Activated CD4-positive, alpha-beta memory T cell treated with anti-CD3 and anti-CD28 coated beads, Interleukin-2, amount 10 ng/mL, durations not matched to agents 7 days and 5 days (primary cell): ENCODE results near the gene PLVAP. TPM values are rescaled to one million over a fixed set of nuclear protein-coding genes. Genes with fewer than 3 reads are reported as not detected.

Experiments
- CTCF ChIA-PET: fragments of 350-600 bp; sonication (Branson Sonifier 250); formaldehyde crosslinking; loops from one replicate; lab custom pipeline; 2021; ENCODE audit warnings: antibody characterized with exemption, inconsistent platforms; lab: Charles Lee
- POLR2A ChIA-PET: fragments of 350-600 bp; sonication (Branson Sonifier 250); formaldehyde crosslinking; loops from one replicate; lab custom pipeline; 2021; ENCODE audit warnings: antibody characterized with exemption; lab: Charles Lee
- DNase-seq: peaks from one replicate; pipeline ENCODE4 v3.0.0-alpha.2; 2020
- H3K27ac Mint-ChIP-seq: one replicate; pipeline ENCODE4 v1.8.0; 2021; ENCODE audit warnings: mild to moderate bottlenecking, mixed read lengths
- H3K27me3 Mint-ChIP-seq: one replicate; pipeline ENCODE4 v1.8.0; 2021; ENCODE audit warnings: mixed read lengths
- H3K36me3 Mint-ChIP-seq: one replicate; pipeline ENCODE4 v1.8.0; 2021; ENCODE audit warnings: low read depth, mixed read lengths
- H3K4me1 Mint-ChIP-seq: one replicate; pipeline ENCODE4 v1.8.0; 2021; ENCODE audit warnings: mixed read lengths
- H3K4me3 Mint-ChIP-seq: one replicate; pipeline ENCODE4 v1.8.0; 2021; ENCODE audit warnings: mild to moderate bottlenecking, mixed read lengths
- H3K9me3 Mint-ChIP-seq: one replicate; pipeline ENCODE4 v1.8.0; 2021; ENCODE audit warnings: mixed read lengths
- total RNA-seq, 2 experiments: library from RNA; stranded (reverse); gene quantifications; one replicate each; pipeline ENCODE4 v1.2.3, GENCODE V29; 2021

The PLVAP gene
- total RNA-seq, 2 experiments from 2014 or later: not detected

DNA sequence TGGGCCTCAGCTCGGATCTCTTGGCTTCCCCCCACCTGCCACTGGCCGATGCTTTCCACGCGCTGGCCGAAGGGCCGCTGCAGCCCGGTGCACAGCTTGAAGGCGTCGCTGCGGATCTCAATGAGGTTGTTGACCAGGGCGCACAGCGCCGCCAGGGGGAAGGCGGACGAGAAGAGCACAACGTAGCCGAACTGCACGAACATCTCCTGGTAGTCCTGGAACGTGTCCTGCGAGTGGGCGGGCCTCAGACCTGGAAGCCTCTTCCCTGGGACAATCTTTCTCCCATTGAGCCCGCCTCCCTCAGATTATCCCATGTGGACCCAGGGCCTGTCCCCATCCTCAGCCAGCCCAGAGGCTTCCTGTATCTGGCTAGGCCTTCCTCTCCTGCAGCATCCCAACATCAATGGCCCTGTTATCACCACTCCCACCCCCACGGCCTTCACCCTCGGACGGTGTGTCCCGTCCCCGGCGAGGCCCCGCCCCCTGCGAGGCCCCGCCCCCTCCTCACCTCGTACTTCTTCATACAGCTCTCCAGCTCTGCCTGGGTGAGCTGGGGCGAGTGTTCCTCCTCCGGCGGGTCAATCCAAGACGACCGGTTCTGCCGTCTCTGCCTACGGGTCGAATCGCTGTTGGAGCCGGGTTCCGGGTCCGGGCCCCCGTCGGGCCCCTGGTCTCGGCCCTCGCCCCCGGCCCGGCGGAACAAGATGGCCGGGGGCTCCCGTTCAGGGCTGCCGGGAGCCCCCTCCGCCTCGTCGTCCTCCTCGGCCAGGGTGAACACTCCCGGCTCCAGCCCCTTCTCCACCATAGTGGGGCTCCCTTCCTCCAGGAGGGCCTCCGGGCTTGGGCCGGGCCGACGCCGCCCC lies 49.3 kb downstream of the PLVAP start:
- ChIA-PET POLR2A (interaction anchor here (1.0 to 1.8 kb wide), 3 partner anchors 9 to 19 kb away, joined by 5 read pairs; partner anchors contain the start of gene DDA1), CTCF (interaction anchor here (0.6 kb wide), 1 partner anchor 16 kb away, joined by 3 read pairs; no protein-coding TSS in a partner anchor)
- no peaks in the 10 kb centered on the region for H3K9me3 Mint-ChIP-seq
- peaks cover 23% of the 10 kb centered on the region for H3K4me1 Mint-ChIP-seq
- H3K27ac Mint-ChIP-seq: no peak overlapping the region
- H3K27me3 Mint-ChIP-seq: peaks cover 15% of the 10 kb centered on the region
- H3K4me3 Mint-ChIP-seq: peak overlapping the region; percentile 32
- peak; percentile 55 for DNase-seq
- H3K36me3 Mint-ChIP-seq: peaks cover 15% of the 10 kb centered on the region

DNA sequence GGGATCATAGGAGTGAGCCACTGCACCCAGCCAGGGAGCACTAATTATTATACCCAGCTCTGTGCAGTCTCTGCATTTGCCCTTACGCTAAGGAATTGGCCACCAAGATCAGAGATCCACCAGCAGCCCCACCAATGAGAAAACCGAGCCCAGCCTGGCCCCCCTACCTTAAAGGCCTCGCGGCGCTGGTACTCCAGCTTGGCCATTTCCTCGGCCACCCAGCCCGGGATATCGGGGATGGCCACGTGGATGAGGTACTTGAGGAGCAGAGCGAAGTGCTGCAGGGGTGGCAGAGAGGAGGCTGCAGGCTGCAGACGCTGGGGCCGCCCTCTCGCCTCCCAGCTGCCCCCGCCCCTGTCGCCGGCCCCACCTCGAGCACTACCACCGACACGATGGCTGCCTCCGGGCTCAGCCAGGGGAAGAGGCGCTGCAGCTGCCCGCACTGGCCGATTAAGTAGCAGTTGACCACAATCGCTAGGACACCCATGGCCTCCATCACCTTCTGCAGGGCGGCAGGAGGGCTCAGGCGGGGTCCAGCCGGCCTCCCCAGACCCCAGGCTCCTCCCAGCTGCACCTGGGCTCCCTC lies 50.0 kb downstream of the PLVAP start:
- Mint-ChIP-seq H3K27me3 (peaks cover 15% of the 10 kb centered on the region), H3K4me1 (peaks cover 17% of the 10 kb centered on the region), H3K9me3 (no peaks in the 10 kb centered on the region), H3K4me3 (no peak overlapping the region), H3K36me3 (peaks cover 15% of the 10 kb centered on the region), H3K27ac (no peak overlapping the region)
- no peak for DNase-seq
- ChIA-PET POLR2A (interaction anchor here (1.4 to 1.5 kb wide), 3 partner anchors 8 to 17 kb away, joined by 3 to 5 read pairs (median 3); no protein-coding TSS in a partner anchor), CTCF (no interaction called here)

DNA sequence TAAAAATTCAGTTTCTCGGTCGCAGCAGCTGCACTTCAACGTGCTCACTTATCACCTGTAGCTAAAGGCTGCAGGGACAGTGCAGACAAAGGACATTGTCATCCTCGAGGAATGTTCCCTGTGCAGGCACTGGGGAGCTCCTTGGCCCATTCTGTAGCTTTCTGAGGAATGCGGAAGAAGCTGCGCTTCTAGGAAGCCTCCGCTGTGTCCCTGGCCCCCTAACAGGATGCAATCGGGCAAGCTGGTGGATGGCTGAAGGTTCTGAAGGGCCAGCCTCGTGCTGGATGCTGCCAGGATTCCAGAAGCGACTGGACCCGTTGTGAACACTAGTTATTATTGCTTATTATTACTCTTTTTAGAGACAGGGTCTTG lies 50.6 kb downstream of the PLVAP start:
- CTCF ChIA-PET: no interaction called here
- POLR2A ChIA-PET: interaction anchor here (1.4 to 1.5 kb wide), 2 partner anchors 9 to 16 kb away, joined by 3 read pairs; no protein-coding TSS in a partner anchor
- no peak overlapping the region for H3K27ac Mint-ChIP-seq
- no peaks in the 10 kb centered on the region for H3K9me3 Mint-ChIP-seq
- peaks cover 15% of the 10 kb centered on the region for H3K27me3 Mint-ChIP-seq
- peaks cover 15% of the 10 kb centered on the region for H3K36me3 Mint-ChIP-seq
- DNase-seq: no peak
- no peak overlapping the region for H3K4me3 Mint-ChIP-seq
- H3K4me1 Mint-ChIP-seq: peaks cover 17% of the 10 kb centered on the region

DNA sequence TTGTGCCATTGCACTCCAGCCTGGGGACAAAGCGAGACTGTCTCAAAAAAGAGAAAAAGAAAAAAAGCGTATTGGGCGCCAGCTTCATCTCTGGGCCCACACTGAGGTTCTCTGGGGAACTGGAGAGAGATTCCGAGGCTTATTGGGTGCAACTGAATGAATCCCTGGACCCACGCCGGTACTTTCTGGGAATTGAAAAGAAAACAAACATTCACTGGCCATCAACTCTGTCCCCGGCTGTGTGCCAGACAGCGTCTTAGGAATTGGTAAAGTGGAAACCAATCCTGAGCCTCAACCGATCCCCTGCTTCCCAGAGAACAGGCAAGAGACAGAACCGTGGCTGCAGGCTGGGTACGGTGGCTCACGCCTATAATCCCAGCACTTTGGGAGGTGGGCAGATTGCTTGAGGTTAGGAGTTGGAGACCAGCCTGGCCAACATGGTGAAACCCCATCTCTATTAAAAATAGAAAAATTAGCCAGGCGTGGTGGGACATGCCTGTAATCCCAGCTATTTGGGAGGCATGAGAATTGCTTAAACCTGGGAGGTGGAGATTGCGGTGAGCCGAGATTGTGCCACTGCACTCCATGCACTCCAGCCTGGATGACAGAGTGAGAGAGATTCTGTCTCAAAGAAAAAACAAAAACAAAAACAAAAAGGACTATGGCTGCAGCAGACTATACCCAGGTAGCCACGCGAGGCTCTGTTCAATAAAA lies 51.1 kb downstream of the PLVAP start:
- H3K4me1 Mint-ChIP-seq: peaks cover 17% of the 10 kb centered on the region
- no peak overlapping the region for H3K4me3 Mint-ChIP-seq
- no peak overlapping the region for H3K27ac Mint-ChIP-seq
- H3K9me3 Mint-ChIP-seq: no peaks in the 10 kb centered on the region
- H3K36me3 Mint-ChIP-seq: peaks cover 16% of the 10 kb centered on the region
- peaks cover 15% of the 10 kb centered on the region for H3K27me3 Mint-ChIP-seq
- DNase-seq: no peak
- ChIA-PET CTCF (no interaction called here), POLR2A (interaction anchor here (1.4 to 2.2 kb wide), 3 partner anchors 8 to 17 kb away, joined by 3 to 10 read pairs (median 3); partner anchors contain the start of gene DDA1)

DNA sequence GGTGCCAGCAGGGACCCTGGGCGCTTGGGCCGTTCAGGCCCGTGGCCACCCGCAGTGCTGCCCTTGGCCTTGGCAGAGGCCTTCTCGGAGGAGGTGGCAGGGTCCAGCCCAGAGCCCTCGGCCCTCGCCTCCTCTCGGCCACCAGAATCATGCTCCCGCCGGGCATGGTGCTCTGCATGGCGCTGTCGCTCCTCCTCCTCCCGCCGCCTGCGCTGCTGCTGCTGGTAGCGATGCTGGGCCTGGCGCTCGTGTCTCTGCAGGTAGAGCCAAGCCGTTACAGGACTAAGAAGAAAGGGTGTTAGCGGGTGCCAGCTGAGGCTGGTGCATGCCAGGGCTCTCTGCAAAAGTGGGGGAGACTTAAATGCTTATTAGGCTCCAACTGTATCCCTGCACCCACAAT lies 52.0 kb downstream of the PLVAP start:
- DNase-seq: no peak
- ChIA-PET CTCF (no interaction called here), POLR2A (interaction anchor here (1.3 to 4.9 kb wide), 3 partner anchors 8 to 16 kb away, joined by 4 to 21 read pairs (median 10); partner anchors contain the start of gene DDA1)
- H3K27me3 Mint-ChIP-seq: peaks cover 9% of the 10 kb centered on the region
- H3K4me1 Mint-ChIP-seq: peaks cover 12% of the 10 kb centered on the region
- H3K27ac Mint-ChIP-seq: no peak overlapping the region
- H3K36me3 Mint-ChIP-seq: peaks cover 18% of the 10 kb centered on the region
- H3K9me3 Mint-ChIP-seq: no peaks in the 10 kb centered on the region
- no peak overlapping the region for H3K4me3 Mint-ChIP-seq

DNA sequence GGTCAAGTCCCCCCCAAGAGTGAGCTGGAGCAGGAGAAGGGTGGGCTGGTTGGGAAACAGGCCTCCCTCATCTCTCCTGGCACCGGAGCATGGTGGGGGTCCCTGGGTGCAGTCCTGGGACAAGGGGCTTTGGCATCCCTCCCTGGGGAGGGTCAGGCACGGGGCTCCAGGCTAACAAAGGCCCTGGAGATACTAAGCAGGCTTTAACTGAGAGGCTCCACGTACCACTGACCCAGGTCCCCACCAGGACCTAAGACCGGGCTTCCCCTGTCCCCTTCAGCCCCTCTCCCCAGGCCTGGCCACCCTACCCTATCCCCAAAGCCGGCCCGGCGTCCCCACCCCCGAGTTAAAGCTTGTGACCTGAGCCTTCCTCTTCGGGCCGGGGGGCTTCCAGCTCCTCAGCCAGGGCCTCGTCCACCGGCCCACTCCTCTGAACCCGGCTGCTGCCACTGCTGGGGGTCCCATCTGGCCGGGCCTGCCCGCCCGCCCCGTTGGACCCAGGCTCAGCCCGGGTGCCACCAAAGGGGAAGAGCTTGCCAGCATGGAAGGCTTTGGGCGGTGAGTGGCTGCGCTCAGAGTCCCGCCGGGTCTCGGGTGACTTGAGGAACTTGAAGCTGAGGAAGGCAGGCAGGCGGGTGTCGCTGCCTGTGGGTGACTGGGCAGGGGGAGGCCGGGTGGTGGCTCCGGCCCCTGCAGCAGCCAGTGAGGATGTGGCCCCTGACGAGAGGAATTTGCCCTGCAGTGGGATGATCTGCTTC lies 52.6 kb downstream of the PLVAP start:
- ChIA-PET POLR2A (interaction anchor here (1.0 to 4.9 kb wide), 4 partner anchors 9 to 21 kb away, joined by 4 to 21 read pairs (median 7); partner anchors contain the start of genes ABHD8 and DDA1), CTCF (no interaction called here)
- peaks cover 8% of the 10 kb centered on the region for H3K4me1 Mint-ChIP-seq
- H3K27me3 Mint-ChIP-seq: peaks cover 4% of the 10 kb centered on the region
- H3K4me3 Mint-ChIP-seq: no peak overlapping the region
- peaks cover 21% of the 10 kb centered on the region for H3K36me3 Mint-ChIP-seq
- no peaks in the 10 kb centered on the region for H3K9me3 Mint-ChIP-seq
- no peak overlapping the region for H3K27ac Mint-ChIP-seq
- no peak for DNase-seq

DNA sequence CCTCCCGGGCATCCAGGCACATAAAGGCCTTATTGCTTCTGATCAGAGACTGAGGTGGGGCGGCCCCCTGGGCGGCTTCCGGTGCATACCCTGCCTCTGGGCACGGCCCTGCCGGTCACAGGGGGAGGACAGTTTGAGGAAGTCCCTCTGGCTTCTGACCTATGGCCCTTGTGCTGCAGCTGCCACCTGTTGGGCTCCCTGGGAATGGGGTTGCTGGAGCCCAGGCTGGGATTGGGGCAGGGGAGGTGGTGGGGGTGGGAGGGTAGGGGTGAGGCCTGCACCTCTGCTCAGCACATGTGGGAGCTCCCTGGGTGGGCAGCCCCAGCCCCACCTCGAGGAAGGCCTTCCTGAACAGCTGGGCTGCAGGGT lies 53.2 kb downstream of the PLVAP start:
- ChIA-PET CTCF (no interaction called here), POLR2A (interaction anchor here (1.0 to 4.9 kb wide), 4 partner anchors 9 to 21 kb away, joined by 4 to 21 read pairs (median 7); partner anchors contain the start of genes ABHD8 and DDA1)
- DNase-seq: no peak
- H3K4me1 Mint-ChIP-seq: peaks cover 5% of the 10 kb centered on the region
- peaks cover 2% of the 10 kb centered on the region for H3K27me3 Mint-ChIP-seq
- peaks cover 26% of the 10 kb centered on the region for H3K36me3 Mint-ChIP-seq
- no peak overlapping the region for H3K27ac Mint-ChIP-seq
- no peaks in the 10 kb centered on the region for H3K9me3 Mint-ChIP-seq
- no peak overlapping the region for H3K4me3 Mint-ChIP-seq

DNA sequence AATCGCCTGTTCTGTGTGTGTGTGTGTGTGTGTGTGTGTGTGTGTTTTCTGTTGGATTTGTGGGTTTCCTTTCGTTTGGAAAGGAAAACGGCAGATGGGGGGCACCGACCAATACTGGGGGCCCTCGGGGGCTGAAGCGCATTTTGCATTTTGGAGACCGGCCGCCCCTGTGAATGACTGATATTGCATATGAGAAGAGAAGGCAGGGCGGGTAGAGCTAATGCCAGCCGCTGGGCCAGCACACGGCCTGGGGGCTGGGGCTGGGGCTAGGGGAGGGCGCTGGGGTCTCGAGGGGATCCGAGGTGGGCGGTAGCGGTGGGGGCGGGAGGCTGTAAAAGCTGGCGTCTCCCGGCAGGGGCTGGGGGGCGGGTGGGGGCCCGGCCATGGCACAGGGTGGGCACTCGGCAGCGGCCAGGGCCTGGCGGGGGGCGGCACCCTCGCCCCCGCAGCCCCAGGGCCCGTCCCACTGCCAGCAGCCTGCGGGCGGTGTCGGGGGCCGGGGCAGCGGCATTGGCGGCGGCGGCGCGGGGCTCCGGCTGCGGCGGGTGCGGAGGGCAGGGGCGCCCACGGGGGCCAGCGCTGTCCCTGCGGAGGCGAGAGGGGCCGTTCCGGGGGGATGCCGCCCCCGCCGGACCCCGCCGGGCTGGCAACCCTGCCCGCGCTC lies 53.7 kb downstream of the PLVAP start:
- Mint-ChIP-seq H3K36me3 (peaks cover 28% of the 10 kb centered on the region), H3K27ac (no peak overlapping the region), H3K4me3 (no peak overlapping the region), H3K4me1 (peaks cover 5% of the 10 kb centered on the region), H3K9me3 (no peaks in the 10 kb centered on the region), H3K27me3 (peaks cover 2% of the 10 kb centered on the region)
- DNase-seq: no peak
- CTCF ChIA-PET: no interaction called here
- POLR2A ChIA-PET: interaction anchor here (2.2 to 4.9 kb wide), 2 partner anchors 10 to 15 kb away, joined by 10 to 21 read pairs; partner anchors contain the start of gene DDA1

DNA sequence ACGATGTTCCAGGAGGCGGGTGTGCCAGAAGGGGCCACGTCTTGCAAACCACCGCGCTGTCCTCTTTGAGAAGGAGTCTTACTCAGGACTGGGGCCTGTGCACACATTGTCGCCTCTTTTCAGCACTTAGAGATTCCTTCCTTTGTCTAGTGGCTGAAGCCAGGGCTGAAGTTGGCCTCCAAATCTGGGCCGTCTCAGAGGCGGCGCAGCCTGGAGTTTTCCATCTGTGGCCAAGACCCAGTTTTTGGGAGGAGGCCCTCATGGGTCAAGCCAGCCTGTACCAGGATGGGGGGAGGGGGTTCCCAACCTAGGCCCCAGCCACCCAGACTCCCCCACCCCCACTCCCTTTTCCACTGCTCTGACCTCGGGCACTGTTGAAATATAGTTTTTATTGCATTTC lies 54.3 kb downstream of the PLVAP start:
- Mint-ChIP-seq H3K27me3 (peaks cover 1% of the 10 kb centered on the region), H3K9me3 (no peaks in the 10 kb centered on the region), H3K36me3 (peaks cover 28% of the 10 kb centered on the region), H3K4me1 (peaks cover 5% of the 10 kb centered on the region), H3K27ac (no peak overlapping the region), H3K4me3 (no peak overlapping the region)
- CTCF ChIA-PET: no interaction called here
- POLR2A ChIA-PET: interaction anchor here (4.9 kb wide), 1 partner anchor 10 kb away, joined by 21 read pairs; no protein-coding TSS in a partner anchor
- DNase-seq: no peak

DNA sequence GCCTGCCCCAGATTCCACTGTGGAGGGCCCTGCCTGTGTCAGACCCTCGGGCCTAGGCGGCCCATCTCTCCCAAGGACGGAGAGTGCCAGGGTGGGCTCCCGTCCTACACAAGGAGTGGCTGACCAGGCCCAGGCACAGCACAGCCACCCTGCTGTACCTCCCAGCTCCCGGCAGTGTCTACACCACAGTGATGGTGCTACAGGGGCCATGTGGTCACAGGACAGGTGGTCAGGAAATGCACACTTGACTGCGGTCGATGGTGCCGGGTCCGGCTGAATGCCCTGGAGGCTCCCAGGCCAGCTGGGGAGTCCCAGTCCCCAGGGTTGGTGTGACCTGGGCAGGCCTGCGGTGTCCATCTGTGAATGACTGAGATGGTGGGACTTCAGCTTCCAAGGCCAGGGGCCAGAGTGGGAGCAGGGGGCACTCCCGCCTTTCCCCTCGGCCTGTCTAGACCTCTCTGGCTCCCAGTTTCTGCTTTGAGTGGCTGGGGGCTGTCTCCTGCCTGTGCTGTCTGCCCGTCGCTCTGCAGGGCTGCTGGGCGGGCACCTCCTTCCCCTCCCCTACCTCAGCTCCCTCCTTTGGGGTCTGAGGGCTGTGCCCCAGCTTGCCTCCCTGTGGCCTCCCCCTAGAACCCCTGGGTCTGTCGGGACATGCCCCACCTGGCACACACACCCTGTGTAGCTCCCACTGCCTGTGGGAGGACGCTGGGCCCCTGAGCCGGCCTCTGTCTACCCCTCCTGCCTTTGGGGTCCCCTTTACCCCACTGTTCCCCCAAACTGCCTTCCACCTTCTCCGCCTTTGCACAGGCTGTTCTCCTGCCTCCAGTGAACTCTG lies 55.3 kb downstream of the PLVAP start:
- DNase-seq: no peak
- Mint-ChIP-seq H3K36me3 (peaks cover 28% of the 10 kb centered on the region), H3K9me3 (no peaks in the 10 kb centered on the region), H3K27ac (no peak overlapping the region), H3K27me3 (no peaks in the 10 kb centered on the region), H3K4me1 (peaks cover 13% of the 10 kb centered on the region), H3K4me3 (no peak overlapping the region)
- ChIA-PET POLR2A (interaction anchor here (0.7 to 4.9 kb wide), 5 partner anchors 8 to 12 kb away, joined by 3 to 21 read pairs (median 3); partner anchors contain the start of gene DDA1), CTCF (interaction anchor here (0.6 to 1.5 kb wide), 2 partner anchors 12 to 63 kb away, joined by 3 to 4 read pairs; partner anchors contain the start of gene DDA1)

DNA sequence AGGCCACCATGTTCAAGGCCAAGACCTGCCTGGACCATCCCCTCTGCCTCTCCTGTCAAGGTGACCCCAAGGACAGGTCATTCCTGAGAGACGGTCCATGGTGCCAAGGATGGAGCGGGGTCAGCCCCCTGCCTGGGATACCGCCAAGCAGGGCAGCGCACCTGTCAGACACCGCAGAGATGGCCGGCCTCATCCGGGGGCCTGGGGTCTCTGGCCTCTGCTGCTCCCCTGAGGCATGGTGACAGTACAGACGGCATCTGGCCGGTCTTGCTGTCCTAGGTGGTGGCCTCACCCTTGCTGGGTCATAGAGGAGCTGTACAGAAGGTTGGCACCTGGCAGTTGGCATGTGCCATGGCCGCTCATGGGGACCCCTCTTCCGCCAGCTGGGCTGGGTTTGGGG lies 56.7 kb downstream of the PLVAP start:
- H3K4me3 Mint-ChIP-seq: no peak overlapping the region
- POLR2A ChIA-PET: interaction anchor here (1.3 to 4.9 kb wide), 2 partner anchors 10 to 13 kb away, joined by 3 to 21 read pairs; no protein-coding TSS in a partner anchor
- H3K27me3 Mint-ChIP-seq: no peaks in the 10 kb centered on the region
- H3K27ac Mint-ChIP-seq: no peak overlapping the region
- peaks cover 25% of the 10 kb centered on the region for H3K4me1 Mint-ChIP-seq
- CTCF ChIA-PET: interaction anchor here (1.5 kb wide), 1 partner anchor 11 kb away, joined by 3 read pairs; the partner anchor contains the start of gene DDA1
- H3K36me3 Mint-ChIP-seq: peaks cover 36% of the 10 kb centered on the region
- no peak for DNase-seq
- H3K9me3 Mint-ChIP-seq: no peaks in the 10 kb centered on the region
